Tibial artery (tissue), 4 donors: Measurements from ENCODE around the gene PKP1.

Experiments used
- DNase-seq, 2 donors: peaks; one replicate each; pipeline ENCODE4 v3.0.0-alpha.2; 2019
- H3K27ac ChIP-seq, 2 donors: fragments of 200-600 bp; sonication (generic) in 1 of 2; 1 replicate in 1 of 2; 2 replicates in 1 of 2; pipeline ENCODE4 v1.5.1; 2018 to 2019; ENCODE audit warnings: mild to moderate bottlenecking in 1 of 2
- H3K27me3 ChIP-seq, 2 donors: fragments of 200-600 bp; sonication (generic) in 1 of 2; one replicate each; pipeline versions ENCODE4 v1.5.1 to v1.6.0; 2016 to 2019
- H3K36me3 ChIP-seq, 3 donors: fragments of 200-600 bp; sonication (generic) in 2 of 3; one replicate each; pipeline ENCODE4 v1.5.1; 2016 to 2019; ENCODE audit warnings: mild to moderate bottlenecking in 2 of 3
- H3K4me1 ChIP-seq, 4 donors: fragments of 200-600 bp; sonication (generic) in 2 of 4; 1 replicate in 3 of 4; 2 replicates in 1 of 4; pipeline ENCODE4 v1.5.1; 2016 to 2019
- H3K4me3 ChIP-seq, 2 donors: fragments of 200-600 bp; sonication (generic) in 1 of 2; 1 replicate in 1 of 2; 2 replicates in 1 of 2; pipeline ENCODE4 v1.5.1; 2018 to 2019; ENCODE audit warnings: mild to moderate bottlenecking in 2 of 2
- H3K9me3 ChIP-seq, 3 donors: fragments of 200-600 bp; sonication (generic) in 1 of 3; one replicate each; pipeline ENCODE4 v1.5.1; 2016 to 2019
- intact Hi-C: fragments of 100-400 bp; cut with DNase I; formaldehyde crosslinking; loops from one replicate; pipeline ENCODE4 v1.15.0; 2023; ENCODE audit warnings: low total_unique reads
- TF ChIP-seq, protein P1 (sequence below), 2 experiments: fragments of 200-600 bp in 1 of 2; fragments of 450-650 bp in 1 of 2; IDR thresholded peaks; one replicate each; pipeline ENCODE4 v1.5.1; 2017 to 2019; ENCODE audit warnings: antibody characterized with exemption in 2 of 2, mild to moderate bottlenecking in 1 of 2, moderate library complexity in 1 of 2

PKP1 gene

DNA sequence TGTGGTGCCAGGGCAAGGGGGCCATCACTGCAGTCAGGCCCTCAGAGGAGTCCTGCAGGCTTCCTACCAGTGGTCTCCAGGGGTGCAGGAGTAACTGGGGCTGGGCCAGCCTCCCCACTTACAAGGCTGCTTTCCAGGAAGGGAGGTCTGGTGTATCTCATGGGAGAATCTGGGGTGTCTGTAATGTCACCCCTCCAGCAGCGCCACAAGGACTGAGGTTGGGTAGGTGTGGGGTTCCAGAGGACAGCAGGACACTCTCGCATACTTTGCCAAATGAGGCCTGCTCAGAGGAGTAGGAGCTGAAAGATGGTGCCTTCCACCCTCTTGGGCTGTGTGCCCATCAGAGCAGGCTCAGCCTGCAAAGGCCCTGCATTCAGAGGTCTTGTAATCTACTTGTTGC is 47.2 kb downstream of the PKP1 start:
- intact Hi-C loops: no loop called here
- H3K27me3 ChIP-seq: no peaks in the 10 kb centered on the region
- H3K27ac ChIP-seq: no peak overlapping the region
- H3K4me1 ChIP-seq: peaks cover 0 to 5% (median 0%) of the 10 kb centered on the region in 4 donors
- DNase-seq: no peak
- H3K9me3 ChIP-seq: no peaks in the 10 kb centered on the region
- TF ChIP-seq, protein P1, sequence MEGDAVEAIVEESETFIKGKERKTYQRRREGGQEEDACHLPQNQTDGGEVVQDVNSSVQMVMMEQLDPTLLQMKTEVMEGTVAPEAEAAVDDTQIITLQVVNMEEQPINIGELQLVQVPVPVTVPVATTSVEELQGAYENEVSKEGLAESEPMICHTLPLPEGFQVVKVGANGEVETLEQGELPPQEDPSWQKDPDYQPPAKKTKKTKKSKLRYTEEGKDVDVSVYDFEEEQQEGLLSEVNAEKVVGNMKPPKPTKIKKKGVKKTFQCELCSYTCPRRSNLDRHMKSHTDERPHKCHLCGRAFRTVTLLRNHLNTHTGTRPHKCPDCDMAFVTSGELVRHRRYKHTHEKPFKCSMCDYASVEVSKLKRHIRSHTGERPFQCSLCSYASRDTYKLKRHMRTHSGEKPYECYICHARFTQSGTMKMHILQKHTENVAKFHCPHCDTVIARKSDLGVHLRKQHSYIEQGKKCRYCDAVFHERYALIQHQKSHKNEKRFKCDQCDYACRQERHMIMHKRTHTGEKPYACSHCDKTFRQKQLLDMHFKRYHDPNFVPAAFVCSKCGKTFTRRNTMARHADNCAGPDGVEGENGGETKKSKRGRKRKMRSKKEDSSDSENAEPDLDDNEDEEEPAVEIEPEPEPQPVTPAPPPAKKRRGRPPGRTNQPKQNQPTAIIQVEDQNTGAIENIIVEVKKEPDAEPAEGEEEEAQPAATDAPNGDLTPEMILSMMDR (IDR thresholded peaks at IDR 0.05): no peak
- H3K4me3 ChIP-seq: no peak overlapping the region
- peaks cover 0 to 6% (median 0%) of the 10 kb centered on the region in 3 donors for H3K36me3 ChIP-seq

DNA sequence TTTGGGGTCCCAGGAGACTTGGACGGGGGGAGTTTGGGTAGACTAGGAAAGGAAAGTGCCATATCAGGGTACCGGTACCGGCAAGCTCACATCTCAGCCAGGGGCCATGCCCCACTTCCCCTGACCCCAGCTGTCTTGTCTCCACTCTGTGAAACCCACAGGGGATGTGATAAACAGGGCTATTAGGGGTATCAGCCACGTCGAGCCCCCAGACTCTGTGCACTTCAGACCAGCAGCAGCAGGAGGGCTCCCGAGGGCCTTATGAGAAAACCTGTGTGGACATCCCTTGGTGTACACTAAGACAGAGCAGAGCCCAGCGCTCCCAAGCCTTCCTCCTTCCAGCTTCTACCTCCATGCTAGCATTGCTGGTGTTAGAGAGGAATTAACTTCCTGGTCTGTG is 47.9 kb downstream of the PKP1 start:
- no peaks in the 10 kb centered on the region for H3K36me3 ChIP-seq
- H3K4me1 ChIP-seq: peaks cover 0 to 5% (median 0%) of the 10 kb centered on the region in 4 donors
- TF ChIP-seq, protein P1 (IDR thresholded peaks at IDR 0.05): no peak
- no peaks in the 10 kb centered on the region for H3K27me3 ChIP-seq
- H3K9me3 ChIP-seq: no peaks in the 10 kb centered on the region
- no peak overlapping the region for H3K27ac ChIP-seq
- no peak for DNase-seq
- intact Hi-C loops: no loop called here
- H3K4me3 ChIP-seq: no peak overlapping the region

DNA sequence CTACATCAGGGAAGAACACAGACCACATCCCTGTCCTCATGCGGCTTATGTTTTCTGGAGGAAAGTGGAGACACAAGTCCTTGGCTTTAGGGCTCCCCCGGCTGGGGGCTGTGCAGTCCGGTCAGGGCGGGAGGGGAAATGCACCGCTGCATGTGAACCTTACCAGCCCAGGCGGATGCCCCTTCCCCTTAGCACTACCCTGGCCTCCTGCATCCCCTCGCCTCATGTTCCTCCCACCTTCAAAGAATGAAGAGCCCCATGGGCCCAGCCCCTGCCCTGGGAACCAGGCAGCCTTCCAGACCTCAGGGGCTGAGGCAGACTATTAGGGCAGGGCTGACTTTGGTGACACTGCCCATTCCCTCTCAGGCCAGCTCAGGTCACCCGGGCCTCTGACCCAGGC is 48.7 kb downstream of the PKP1 start:
- TF ChIP-seq, protein P1 (IDR thresholded peaks at IDR 0.05): no peak
- Histone ChIP-seq H3K9me3 (no peaks in the 10 kb centered on the region), H3K27me3 (no peaks in the 10 kb centered on the region), H3K4me3 (no peak overlapping the region), H3K36me3 (no peaks in the 10 kb centered on the region), H3K27ac (no peak overlapping the region), H3K4me1 (peaks cover 0 to 5% (median 0%) of the 10 kb centered on the region in 4 donors)
- intact Hi-C loops: no loop called here
- DNase-seq: no peak

DNA sequence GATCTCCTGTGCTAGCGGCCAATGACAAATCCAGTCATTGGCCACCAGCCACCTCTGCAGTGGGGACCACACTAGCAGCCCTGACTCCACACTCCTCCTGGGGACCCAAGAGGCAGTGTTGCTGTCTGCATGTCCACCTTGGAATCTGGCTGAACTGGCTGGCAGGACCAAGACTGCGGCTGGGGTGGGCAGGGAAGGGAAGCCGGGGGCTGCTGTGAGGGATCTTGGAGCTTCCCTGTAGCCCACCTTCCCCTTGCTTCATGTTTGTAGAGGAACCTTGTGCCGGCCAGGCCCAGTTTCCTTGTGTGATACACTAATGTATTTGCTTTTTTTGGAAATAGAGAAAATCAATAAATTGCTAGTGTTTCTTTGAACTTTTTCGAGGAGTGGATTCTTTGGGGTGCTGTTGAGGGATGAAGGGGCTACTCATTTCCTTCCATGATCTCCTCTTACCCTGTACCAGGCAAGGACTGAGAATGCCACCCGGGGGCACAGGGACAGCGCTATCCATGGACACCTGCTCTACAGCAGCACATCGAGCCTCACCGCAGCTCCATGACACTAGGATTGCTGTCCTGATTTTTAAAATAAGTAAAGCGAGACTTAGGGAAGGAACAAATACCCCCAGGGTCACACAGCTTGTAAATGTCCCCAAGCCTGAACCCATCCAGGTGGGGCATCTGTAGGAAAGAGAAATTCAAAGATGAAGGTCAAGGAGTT is 49.5 kb downstream of the PKP1 start:
- peaks cover 0 to 5% (median 0%) of the 10 kb centered on the region in 4 donors for H3K4me1 ChIP-seq
- no peak overlapping the region for H3K4me3 ChIP-seq
- H3K9me3 ChIP-seq: no peaks in the 10 kb centered on the region
- DNase-seq: no peak
- TF ChIP-seq, protein P1 (IDR thresholded peaks at IDR 0.05): no peak
- intact Hi-C loops: no loop called here
- no peaks in the 10 kb centered on the region for H3K27me3 ChIP-seq
- no peak overlapping the region for H3K27ac ChIP-seq
- H3K36me3 ChIP-seq: no peaks in the 10 kb centered on the region

DNA sequence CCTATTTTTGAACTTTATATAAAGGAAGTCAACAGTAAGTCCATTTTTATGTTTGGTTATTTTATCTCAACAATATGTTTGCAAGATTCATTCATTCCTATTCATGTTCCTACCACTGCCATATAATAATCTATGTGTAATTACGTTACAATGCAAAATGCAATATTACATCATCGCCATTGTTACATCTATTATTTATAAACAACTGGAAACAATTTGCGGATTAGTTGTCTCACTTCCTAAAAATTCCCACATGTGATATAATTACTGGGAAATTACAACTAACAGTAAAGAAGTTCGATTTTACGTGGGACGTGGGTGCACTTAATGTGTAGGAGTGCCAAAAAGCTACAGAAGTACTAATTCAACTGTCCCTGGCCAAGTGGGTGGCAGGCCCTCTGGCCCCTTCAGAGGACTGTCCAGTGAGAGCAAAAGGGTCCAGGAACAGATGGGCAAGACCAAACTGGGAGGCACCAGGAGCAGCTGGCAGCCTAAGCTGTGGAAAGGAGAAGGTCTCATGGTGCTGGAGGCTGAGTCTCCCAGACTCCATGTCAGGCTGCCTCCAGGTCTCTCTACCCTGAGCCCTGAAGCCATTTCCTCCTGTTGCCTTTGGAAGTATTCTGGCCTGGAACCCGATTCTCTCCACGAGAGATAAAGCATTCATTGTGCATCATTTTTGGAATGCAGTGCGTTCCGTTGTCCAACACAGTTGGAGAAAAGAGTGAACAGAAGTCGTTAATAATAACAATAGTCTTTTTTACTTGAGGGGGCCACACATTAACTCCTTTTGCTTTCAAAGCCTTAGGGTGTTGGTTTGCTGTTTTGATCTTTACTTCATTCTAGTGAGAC is 51.2 kb downstream of the PKP1 start:
- Histone ChIP-seq H3K4me1 (peaks cover 0 to 2% (median 0%) of the 10 kb centered on the region in 4 donors), H3K9me3 (no peaks in the 10 kb centered on the region), H3K36me3 (no peaks in the 10 kb centered on the region), H3K27me3 (no peaks in the 10 kb centered on the region), H3K27ac (no peak overlapping the region), H3K4me3 (no peak overlapping the region)
- DNase-seq: no peak
- intact Hi-C loops: no loop called here
- TF ChIP-seq, protein P1 (IDR thresholded peaks at IDR 0.05): no peak
